GM19438 (cell line): ENCODE measurements around the gene KAZN.

Experiments
- ATAC-seq: cut with Tn5 transposase; IDR thresholded peaks from one replicate; pipeline ENCODE4 v1.9.1; 2021; ENCODE audit warnings: low read depth; ENCODE audit not compliant: unreplicated experiment

Gene KAZN

DNA sequence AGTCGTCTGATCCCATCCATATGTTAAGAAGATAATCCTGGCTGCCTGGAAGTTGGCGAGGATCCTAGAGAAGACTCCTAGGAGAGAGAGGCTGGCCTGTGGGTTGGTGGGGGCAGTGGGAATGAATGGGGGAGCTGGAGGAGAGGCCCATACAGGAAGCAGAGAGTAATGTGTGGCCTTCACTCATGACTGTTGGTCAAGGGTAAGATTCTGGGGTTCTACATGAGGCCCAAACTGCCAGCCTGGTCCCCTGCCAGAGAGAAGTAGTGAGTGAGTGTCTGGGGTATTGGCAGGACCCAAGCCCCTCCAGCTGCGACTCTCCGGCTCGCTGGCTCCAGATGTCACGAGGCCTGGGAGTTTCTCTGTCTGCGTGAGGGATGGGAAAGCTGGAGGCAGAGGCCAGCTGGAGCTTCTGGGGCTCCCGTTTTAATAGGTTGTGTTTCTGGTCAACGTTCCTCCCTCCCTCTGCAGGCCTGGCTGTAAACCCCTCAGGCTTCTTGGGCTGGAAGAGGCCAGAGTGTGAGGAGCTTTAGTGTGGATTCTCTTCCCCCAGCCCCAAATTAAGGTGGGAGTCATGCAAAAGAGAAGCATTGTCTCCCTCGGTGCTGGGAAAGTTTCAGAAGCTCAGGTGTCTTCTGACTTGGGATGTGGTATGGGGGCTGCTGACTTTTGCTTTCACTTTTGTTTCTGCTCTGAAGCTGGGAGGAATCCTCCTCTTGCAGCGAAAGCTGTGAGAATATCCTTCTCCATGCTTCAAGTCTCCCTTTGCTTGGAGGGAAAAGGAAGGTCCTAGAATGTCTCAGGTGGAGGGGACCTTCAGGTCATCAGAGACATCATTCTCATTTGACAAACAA lies 557.6 kb downstream of the KAZN start:
- no peak for ATAC-seq

DNA sequence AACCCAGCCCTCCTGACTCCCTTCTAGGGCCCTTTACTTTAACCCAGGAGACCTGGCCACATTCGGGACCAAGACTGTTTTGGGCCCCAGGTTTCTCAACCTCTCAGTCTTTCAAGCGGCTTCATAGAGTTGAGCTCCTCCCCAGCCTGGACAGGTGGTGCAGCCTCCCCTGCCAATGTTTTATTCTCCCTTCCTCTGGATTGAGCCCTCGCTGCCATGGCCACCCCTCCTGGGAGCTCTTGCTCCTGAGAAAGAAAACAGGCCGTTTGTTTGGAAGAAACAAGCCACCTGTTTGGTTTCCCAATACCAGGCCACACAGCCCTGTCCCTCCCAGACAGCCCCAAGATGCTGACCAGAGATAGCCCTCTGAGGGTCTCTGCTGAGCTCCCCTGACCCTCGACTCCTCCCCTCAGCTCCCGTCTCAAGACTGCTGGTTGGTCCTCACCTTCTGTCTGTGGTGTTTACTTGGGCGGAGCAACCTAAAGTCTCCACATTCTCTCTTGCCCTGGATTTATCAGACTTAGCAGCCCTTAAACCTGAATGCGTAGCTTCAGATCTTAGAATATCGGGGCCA lies 558.4 kb downstream of the KAZN start:
- no peak for ATAC-seq

DNA sequence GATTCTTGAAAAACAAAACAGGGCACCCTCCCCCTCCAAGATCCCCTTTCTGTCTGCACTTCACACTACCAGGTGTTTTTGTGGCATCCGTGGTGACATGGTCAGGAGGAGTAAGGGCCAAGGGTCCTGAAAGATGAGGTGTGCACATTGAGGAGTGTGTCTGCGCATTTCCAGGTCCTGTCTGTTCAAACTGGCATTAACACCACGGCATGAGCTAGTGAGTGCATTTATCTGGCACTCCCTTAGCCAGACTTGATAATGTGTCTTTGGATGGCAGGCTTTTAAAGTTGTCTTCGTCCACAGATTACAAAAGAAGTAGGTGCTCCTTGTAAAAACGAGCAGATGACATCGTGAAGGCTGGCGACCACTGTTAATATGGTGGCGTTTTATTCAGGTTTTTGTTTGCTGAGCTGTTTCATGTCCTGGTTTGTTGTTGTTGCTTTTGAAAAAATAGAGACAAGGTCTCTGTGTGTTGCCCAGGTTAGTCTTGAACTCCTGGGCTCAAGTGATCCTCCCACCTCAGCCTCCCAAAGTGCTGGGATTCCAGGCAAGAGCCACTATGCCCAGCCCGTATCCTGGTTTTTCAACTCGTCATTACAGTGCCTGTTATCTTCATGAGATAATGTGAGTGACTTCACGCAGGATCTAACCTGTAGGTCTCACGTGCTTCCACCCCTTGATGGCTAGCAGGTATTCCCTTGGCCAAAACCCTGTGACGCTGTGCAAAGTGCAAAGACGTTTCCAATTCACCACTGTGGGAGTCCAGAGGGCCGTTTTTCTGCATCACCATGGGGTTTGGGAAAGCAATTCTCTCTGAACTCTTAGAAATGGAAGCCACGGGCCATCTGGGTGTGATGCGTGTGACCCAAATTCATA lies 559.3 kb downstream of the KAZN start:
- ATAC-seq = no peak

DNA sequence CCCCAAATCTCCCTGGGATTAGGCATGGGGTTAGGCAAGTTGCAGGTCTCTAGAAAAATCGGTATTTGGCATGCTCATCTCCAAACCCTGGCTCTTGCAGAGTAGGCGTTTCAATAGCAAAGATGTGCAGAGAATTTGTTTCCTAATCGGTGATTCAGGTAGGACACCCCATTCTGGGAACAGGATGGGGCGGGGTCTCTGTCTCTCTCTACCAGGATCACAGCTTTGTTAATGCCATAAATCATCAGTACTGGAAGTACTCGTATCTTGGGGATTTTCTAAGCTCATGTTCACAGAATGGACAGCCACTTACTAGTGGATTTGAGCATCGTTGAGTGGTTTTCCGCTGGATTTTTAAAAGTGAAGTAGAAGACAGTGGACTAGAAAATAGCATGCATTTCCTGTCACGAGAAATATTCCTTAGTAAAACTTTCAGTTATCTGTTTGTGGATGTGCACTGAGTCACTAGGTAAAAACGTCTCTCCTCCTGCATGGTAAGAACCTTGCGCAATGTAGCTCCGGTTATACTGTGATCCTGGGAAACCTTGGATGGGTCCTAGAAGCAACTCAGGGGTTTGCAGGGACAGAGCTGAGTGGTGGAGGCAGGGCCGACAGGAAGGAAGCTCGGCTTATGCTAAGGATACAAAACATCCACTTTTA lies 560.2 kb downstream of the KAZN start:
- no peak for ATAC-seq

DNA sequence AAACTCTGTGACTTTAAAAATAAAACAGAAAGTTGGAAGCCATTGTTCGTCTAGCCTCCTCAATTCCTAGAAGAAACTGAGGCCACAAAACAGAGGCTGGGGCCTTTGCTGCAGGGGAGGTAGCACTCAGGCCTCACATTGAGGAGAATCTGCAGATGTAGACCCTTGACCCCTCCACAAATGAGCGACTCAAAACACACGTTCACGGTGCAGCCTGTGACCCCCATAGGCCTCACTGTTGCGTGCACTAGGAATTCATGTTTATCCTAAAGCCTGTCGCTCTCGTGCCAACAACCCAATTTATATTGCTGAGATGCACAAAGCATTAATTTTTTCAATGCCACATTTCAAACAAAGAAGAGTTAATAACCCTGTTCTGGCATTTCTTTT lies 560.7 kb downstream of the KAZN start:
- ATAC-seq = no peak

DNA sequence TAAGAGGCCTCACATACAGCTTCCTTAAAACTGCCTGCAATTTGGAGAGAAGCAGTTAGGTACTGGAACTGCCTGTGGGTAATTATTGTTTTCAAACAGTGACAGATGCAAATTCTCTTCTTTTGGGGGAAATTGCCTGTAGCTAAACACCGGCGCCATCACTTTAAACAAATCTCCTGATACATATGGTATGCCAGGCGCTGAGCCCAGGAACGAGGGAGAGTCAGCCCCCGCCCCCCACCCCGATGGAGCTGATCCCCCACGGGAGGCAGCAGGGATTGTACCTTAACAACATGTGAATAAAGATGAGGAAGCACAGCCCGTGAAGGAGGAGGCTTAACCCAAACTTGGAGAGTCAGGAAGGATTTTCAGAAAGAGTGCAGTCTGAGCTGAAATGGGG lies 562.1 kb downstream of the KAZN start:
- ATAC-seq = no peak

DNA sequence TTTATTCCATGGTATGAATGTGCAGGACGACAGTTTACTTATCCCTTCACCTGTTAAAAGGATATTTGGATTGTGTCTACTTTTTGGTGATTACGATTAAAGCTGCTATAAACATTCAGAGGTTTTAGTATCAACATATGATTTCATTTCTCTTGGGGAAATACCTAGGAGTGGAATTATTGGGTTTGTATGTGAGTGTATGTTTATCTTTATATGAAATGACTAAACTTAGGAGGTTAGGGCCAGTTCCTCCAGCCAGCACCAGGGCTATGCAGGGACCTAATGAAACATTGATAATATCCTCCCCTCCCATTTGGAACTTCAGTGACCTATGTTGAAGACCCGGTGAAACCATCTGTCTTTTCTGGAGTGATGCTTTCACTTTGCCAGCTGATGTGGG lies 568.9 kb downstream of the KAZN start:
- ATAC-seq = no peak
